IPS DF 4.7 (cell line): Measurements from ENCODE around the gene ARHGAP26.
"Not testable (repeated sequence)": the region's sequence is repeated elsewhere in the genome, so short reads cannot be mapped to it uniquely, and the experiment has no call there.

ENCODE experiments used
- DNase-seq: peaks from one replicate; pipeline ENCODE4 v3.0.0-alpha.2; 2013; ENCODE audit warnings: low spot score; ENCODE audit errors: extremely low read depth

ARHGAP26 gene

DNA sequence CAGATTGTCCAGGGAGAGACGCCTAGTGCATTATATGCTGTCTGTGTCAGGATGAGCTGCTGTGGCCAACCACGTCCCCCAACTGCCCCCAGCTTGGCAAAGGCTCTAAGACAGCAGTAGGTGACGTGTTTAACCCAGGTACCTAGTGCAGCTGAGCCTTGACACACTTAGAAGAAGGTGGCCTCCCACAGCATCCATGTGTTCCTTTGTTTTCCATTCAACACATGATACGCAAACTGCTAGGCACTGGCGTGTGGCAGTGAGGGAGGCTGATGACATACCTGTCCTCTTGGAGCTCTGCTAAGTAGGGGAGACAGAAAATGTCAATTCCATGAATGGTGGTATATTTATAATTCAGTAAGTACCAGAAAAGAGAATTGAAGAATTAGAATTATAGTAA, 341.6 kb downstream of the ARHGAP26 start:
- no peak for DNase-seq

DNA sequence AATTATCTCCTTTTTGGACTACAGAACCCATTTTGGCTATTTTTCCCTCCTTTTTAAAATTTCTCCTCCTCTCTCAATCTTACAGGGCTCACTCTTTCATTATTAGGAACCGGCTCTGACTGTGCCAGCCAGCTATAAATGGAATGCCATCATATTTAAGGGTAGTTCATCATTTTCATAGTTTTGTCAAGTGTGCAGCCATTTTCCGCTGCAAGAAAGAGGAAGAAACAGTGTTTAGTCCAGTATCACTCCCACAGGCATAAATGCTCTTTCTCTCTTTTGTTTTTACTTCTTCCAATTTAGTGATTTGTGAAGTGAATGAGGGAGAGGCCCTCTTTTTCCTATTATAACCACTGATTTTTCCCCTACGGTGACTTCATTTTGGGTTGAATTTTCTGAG, 343.3 kb downstream of the ARHGAP26 start:
- DNase-seq, result no peak

DNA sequence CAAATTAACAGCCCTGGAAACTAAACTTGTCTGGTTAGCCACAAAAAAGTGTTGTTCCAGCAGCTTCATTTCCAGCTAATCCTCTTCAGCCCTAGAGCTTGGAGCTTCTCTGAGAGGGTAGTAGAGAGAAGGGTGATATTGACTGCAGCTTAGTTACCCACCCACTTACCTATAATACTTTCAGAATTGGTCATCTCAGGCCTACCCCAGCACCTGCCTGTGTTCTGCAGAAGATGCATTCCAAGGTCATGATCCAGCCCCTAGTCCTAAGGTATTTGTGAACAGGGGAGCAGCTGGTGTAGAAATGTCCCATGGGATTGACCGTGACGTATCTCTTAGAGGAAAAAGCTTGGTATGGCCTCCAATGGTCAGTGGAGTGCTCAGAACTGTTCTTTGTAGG, 344.3 kb downstream of the ARHGAP26 start:
- DNase-seq, result no peak

DNA sequence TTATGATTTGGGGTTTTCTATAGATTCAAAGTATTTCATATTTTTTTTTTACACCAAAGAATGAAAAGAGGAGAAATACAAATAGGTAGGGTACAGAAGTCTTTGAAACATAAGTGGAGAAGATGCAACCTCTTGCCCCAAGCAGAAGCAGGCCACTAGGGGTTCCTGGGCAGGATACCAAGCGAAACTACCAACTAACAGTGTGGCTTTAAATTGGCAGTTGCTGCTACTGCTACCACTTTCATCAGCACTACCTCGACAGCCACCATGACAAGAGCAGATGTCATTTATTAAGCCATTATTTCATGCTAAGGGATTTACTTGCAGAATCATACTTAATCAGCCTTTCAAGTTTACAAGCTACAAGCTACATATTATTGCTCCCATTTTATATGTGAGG, 345.2 kb downstream of the ARHGAP26 start:
- DNase-seq, result no peak

DNA sequence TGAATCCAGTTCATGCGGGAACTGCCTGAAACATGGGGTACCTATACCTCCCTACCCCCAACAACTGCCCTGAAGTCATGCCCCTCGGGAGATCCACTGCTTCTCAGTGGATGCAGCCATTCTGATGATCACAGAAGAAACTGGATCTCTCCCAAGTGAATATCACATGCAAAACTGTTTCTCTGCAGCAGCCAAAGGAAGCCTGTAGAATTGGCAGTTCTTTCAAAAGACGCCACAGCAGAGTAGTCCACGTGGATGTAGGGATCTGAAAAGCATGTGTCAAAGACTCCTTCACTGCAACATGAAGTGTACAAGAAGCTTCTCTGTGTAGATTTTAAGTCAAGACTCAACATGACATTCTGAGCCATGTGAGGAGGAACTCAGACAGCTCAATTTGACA, 346.6 kb downstream of the ARHGAP26 start:
- DNase-seq, result no peak

DNA sequence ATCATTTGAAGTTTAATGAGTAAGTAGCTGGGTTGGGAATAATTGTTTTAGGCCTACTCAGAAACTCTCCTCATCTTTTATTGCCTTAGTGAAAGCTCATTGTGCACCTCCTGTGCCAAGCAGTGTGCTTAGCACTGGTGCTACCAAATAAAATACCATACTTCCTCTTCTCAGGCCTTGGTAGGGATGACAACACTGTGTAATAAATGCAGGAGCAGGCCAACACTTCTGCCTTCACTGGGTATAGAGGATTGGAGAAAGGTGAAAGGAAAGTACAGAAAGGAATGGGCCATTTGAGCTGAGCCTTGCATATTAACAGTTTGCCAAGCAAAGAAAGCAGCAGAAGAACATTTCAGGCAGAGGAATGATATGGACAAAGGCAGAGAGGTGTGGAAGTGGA, 347.6 kb downstream of the ARHGAP26 start:
- no peak for DNase-seq

DNA sequence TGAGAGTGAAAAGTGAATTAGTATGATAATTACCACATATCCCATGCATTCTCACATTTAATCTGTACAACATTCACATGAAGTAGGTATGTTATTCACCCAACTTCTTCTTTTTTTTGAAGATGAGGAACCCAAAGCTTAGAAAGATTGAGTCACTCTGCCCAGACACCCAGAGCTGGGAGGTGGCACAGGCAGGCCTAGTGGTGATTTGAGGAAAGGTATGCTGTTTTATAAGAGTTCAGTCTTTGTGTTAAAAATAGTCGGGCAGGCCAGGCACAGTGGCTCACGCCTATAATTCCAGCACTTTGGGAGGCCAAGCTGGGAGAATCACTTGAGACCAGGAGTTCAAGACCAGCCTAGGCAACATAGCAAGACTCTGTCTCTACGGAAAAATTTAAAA, 348.0 kb downstream of the ARHGAP26 start:
- no peak for DNase-seq

DNA sequence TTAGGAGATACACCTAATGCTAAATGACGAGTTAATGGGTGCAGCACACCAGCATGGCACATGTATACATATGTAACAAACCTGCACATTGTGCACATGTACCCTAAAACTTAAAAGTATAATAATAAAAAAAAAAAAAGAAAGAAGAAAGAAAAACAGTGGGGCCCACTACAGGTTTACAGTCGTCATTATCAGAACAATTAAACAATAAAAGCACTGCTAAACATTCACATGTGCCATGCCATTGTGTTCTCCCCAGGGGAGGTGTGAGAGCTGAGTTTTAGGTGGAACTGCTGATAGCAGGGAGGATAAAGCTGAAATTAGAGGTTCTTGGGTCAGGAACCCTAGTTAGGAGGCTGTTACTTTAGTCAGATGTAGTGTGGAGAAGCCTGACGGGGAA, 348.6 kb downstream of the ARHGAP26 start:
- DNase-seq, result not testable (repeated sequence)

DNA sequence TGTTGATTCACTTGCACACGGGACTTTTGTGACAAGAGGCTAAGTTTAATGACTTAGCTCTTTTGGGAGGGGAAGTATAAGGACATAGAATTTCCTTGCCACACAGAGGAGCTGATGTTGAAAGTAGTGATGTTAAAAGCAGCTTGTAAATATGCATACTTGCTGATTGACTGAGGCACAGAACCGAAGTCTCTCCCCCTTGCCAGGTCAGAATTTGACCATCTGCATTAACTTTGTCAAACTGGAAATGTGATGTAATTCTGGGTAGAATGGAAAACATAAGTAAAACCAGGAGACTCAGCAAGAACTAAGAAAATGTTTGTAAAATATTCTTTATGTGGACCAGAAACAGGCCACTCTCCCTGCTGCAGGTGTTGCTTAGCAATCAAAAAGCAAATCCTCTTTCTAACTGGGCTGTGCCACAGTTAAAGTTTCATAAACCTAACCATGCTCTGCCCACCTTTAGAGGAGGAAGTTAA, 349.2 kb downstream of the ARHGAP26 start:
- DNase-seq, result no peak

DNA sequence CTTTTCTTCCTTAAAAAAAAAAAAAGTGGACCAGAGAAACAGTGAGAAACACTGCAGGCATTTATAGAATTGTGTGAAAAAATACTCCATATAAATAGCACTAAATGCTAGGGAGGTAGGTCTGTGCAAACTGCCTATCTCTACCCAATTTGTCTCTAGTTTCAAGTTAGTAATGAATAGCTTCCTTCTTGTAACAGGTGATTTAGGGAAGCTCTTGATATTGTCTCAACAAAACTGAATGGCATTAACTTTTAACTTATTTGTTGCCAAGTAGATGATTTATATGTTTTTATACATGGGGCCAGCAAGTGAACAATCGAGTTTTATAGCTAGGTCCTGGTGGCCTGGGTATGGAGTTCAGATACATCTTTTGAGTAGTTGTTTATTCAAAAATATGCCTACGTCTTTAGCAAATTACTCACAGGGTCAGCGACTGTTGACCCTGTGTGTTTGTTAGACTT, 349.7 kb downstream of the ARHGAP26 start:
- DNase-seq, result no peak

DNA sequence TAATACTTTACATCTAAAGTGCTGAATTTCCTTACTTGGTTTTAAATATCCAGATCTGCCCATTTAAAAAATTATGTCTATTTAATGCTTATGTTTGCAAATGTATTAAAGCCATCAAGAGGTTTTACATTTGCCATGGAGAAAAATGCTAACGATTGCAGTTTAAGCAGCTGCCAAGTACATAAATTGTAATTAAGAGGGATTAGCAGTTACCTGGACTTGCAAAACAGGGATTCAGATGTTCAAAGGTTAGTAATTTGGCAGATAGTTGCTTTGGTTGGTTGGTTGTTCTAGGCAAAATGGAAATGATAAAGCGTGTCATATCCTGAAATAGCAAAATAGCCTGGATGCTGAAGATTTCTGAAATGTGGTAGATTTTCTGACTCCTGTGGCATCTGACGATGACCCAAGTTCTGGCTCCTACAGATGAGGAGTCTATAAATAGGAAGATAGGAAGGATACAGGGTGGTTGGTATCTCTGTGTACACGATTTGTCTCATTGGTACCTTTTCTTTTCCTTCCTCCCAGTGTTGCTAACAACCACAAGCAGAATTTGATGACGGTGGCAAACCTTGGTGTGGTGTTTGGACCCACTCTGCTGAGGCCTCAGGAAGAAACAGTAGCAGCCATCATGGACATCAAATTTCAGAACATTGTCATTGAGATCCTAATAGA, 350.4 kb downstream of the ARHGAP26 start:
- no peak for DNase-seq

DNA sequence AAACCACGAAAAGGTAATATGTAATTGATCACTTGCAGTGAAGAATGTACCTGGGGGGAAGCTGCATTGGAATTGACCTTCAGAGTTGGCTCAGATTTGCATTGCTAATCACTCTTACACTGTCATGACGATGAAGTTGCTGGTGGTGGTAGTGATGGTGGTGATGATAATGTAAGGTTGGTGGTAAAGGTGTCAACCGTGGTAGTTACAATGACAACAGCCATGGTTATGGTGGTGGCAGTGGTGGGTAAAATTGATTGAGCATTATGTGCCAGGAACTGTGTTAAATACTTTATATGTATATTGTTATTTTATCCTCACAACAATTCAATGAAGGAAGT, 350.9 kb downstream of the ARHGAP26 start:
- DNase-seq, result no peak

DNA sequence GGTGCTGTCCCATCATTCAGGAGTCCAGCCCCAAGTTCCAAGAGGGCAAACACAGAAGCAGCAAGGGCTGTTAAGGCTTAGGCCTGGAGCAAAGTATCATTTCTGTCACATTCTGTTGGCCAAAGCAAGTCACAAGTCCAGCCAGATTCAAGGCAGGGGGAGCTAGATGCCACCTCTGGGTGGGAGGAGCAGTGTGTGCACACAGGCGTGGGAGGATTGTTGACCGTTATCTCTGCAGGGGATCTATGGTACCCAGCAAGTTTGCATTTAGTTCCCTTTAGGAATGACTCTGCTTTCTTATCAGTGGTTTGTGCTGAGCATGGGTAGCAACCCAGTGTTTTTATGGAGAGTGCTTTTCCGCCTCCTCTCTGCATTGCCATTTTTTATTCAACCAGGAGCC, 354.4 kb downstream of the ARHGAP26 start:
- DNase-seq, result no peak

DNA sequence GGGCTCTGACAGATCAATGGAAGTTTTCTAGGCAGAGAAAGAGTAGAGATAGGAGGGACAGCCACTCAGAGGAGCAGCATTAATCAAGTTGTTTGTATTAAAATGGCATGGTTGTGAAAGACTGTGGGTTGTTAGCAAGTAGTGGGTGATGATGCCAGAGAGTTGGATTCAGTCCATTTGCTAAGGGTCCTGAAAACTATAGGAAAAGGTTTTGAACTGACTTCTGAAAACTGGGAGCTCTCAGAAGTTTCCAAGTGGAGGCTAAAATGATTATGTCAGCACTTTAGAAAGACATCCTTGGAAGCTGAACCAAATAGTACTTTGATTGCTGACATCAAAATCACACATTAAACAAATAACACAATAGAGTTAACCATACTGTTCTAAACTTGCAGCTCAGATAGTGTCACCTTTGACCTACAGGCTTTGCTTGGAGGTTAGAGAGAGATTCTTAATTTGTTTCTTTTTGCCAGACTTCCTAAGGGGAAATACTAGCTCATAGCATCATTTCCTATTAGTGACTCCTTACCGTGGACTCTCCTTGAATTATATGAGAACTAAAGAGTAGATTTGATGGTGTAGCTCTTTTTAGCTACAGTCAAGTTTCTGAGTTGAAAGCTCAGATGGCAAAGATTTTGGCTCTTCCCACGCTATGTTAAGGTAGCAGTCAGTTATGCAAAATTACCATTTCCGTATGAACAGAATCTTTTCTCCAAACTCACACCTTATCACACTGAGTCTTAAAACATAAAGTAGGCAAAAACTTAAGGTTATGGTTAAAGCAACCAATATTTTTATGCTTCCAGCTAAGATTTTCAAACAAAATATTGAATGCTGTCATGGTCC, 356.2 kb downstream of the ARHGAP26 start:
- no peak for DNase-seq

DNA sequence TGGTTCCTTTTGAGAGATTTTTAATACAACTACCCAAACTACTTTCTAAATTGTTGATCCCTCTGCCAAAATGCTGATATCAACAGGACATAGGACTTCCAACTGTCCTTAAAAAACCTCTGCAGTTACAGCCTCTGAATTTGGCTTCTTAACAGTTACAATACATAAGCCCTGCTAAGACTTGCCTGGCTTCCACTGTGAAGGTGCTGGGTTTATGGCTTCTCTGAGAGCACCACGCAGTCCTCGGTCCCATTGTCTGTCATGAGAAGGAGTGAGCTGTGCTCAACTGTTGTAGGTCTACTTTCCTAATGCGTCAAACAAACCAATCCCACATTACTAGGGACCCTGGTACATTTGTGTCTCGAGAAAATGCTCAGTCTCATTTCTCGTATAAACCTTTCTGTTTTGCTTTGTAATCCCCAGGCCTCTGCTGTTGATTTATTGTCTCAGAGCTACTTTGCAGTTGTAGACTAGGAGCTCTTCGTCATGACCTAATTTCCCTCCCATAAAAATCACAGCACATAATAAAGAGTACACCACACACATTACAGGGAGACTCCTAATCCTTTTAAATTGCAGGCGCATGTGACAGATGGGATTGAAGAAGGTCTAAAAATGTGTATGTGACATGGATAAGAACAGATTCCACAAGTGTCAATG, 358.4 kb downstream of the ARHGAP26 start:
- no peak for DNase-seq

DNA sequence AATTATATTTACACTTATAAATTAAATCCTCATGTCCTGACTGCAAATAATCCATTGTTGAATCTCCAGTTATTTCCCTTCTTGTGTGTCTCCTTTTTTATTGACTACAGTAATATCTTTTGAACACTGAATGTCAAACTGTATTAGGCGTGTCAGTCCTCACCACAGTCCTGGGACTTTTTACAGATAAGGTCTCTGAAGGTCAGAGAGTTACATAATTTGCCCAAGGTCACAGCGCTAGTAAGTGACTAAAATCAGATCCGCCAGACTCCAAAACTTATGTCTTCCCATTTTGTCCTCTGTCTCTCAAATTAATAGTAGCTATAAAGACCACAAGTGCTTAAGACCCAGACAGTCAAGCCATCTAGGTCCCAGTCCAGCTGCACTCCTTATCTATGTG, 359.0 kb downstream of the ARHGAP26 start:
- DNase-seq, result no peak

DNA sequence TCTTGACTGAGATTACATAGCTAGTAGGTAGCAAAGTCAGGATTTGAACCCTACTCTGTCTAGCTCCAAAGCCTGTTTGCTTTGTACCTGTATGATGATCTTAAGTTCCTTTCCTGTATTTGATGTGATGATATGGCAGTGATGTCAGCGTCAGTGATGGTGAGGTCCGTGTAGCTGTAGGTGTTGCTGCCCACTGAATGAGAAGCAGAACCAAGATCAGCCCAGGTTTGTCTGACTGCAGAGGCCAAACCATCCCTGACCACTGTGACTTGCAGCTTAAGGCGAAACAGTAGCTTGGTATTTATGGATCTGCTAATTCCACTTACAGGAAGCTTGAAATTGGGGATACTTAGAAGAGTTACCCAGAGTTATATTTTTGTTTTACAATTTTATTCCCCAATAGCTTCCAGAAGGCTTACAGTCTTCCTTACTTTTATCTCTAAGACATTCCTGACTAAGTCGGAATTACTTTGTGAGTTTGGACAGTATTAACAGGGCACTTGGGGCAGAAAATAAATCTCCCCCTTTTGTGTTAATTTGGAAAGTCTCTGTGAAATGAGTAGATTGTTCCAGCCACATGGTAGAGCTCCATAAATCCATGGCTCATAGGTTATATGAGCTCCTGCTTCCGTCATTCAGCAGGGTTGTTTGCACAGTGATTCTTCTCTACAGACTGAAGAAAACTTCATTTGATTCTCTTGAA, 359.9 kb downstream of the ARHGAP26 start:
- DNase-seq, result no peak

DNA sequence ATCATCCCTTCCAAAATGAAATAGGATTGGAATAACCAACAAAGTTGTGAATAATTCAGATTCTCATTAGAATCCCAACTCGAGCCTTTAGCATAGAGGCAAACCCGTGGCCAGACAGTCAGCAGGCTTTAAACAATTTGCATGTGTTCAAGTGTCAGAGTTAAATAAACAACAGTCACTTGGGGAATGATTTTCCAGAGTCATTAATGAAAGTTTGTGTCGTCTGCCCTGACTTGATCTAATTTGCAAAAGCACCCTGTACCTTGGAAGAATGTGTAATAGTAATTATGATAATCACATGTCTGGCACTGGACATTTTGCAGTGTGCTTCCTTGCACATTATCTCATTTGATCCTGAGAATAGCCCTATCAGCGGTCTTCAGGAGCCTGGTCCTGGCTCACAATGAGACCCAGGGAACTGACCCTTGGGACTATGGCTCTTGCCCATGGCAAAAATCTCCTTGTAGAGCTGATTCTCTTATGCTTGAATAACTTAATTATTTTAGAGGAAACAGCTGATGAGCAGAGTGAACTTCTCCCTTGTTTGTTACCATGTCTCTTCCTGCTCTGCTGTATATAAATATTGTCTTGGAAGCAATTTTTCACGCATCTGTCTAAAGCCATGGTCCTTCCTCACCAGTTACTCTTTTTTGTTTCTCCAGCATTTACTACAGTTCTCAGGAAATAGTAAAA, 360.6 kb downstream of the ARHGAP26 start:
- no peak for DNase-seq

DNA sequence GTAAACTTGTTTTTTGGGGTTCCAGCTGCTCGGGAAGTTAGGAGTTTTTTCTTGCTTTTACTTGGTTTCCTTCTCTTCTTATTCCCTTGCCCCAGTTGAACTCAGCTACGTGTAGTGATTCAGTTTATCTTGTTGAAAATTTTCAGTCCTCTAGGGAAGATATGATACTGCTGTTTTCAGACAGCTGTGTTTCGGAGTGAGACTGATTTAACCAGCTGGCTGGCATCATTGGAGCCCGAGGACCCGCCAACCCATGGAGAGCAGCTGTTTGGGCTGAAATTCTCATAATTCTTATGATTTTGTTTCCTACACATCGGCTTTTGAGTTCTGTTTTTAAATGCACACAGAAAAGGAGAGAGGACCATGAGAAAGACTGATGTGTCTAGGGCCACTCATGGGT, 361.8 kb downstream of the ARHGAP26 start:
- DNase-seq, result no peak

DNA sequence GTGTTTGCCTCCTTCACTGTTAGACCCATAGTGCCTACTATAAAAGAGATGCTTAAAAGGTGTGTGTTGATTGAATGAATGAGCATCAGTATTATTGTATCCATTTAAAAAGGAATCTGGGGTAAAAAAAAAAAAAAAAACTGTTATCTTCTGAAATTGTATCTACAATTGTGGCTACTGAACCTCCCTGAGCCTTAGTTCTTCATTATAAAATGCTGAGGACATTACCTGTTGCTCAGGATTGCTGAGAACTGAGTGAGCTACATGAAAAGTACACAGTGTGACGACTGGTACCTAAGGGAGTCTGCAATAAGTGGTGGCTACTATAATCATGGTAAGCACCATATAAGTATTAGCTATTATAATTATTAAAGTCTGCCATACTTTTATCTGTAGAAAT, 362.6 kb downstream of the ARHGAP26 start:
- DNase-seq, result no peak

DNA sequence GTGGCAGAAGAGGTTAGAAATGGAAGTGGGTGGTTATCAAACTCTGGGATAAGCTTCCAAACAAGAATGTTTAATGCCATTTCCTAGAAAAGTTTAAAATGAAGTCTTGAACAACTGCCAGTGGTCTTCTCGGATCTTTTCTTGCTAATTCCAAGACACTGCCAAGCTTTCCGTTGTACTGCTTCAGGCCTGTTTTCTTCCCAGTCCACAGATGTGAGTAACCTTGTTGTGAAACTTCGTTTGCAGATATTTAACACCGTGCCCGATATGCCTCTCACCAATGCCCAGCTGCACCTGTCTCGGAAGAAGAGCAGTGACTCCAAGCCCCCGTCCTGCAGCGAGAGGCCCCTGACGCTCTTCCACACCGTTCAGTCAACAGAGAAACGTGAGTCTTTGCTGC, 363.5 kb downstream of the ARHGAP26 start:
- DNase-seq, result no peak
